Activated CD8-positive, alpha-beta memory T cell treated with anti-CD3 and anti-CD28 coated beads for 24 hours (primary cell): ENCODE measurements around the gene C20orf204.

Experiments
- DNase-seq: peaks from one replicate; pipeline ENCODE4 v3.0.0-alpha.2; 2020

Gene C20orf204

DNA sequence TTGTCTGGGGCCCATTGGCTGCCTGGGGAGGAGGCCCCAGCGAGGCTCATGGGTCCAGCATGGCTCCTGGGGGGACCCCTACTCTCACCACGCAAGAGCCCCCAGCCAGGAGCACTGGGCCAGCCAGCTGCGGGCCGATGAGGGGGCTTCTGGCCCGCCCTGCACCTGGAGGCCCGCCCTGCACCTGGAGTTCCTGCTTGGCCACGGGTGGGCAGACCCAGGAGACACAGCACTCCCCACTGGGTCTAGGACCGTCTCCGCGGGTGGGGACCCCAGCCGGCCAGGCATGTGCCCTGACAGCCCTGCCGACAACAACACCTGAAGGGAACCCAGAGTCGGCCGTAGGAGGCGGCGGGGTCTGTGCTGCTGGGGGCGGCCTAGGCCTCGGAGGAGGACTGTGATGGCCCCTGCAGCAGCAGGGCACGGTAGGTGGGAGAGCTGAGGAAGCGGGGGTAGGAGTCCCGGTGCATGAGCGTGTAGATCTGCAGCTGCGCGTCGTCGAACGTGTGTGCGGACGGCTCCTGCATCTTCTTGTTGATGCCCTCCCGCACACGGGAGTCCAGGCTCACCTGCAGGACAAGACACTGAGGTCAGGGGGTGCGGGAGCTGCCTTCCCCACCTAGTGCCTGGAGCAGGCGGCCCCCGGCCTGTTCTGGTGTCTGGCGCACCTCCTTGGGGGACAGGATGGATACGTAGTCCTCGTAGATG, 37.6 kb downstream of the C20orf204 start:
- DNase-seq = no peak

DNA sequence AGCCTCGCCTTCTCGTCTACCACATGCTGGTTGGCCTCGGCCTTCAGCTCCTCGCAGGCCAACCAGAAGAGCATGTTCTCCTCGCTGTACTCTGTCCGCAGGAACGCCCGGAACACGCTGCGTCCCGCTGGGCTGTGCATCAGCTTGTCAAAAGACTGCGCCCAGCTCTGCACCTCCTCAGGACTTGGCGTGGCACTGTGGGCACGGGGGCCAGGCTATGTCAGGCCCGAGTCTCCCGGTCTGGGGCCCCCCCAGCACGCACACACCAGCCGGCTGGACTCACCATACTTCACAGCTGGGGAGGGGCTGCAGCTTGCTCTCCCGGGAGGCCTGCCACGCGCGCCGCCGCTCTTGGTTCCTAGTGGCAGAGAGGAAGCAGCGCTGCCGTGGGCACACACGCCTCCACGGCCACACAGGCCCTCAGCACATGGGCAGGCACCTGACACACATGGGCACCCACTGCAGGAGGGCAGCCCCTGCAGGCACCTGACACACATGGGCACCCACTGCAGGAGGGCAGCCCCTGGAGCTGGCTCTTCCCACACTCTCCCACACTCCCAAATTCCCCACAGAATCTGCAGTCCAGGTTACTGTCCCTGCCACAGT, 38.3 kb downstream of the C20orf204 start:
- no peak for DNase-seq

DNA sequence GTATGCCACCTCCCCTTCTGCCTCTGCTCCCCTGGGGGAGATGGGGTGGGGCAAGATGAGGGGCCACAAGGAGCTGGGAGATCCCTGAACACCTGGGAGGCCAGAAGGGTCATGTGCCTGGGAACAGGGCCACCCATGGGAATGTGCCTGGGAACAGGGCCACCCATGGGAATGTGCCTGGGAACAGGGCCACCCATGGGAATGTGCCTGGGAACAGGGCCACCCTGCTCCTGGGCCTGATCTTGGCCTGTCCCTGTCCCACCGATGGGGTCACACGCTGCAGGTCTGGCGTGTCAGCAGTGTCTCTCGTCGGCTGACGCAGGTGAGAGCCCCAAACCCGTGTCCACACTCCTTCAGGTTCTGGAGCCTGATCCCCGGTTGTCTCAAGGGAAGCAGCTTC, 39.0 kb downstream of the C20orf204 start:
- DNase-seq = no peak

DNA sequence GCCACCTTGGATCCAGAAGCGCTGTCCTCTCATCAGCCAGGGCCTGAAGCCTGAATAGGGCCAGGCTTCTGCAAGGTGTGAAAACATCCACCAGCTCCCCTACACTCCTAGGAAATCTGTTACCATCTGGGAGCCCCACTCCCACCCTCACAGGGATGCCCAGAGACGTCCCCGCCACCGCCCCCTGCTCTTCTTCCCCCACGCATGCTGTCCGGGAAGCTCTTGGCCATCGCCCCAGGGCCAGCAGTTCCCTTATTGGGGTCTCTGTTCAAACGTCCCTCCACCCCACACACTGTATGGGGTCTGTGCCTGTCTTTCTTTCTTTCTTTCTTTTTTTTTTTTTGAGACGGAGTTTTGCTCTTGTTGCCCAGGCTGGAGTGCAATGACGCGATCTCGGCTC, 39.6 kb downstream of the C20orf204 start:
- DNase-seq = no peak

DNA sequence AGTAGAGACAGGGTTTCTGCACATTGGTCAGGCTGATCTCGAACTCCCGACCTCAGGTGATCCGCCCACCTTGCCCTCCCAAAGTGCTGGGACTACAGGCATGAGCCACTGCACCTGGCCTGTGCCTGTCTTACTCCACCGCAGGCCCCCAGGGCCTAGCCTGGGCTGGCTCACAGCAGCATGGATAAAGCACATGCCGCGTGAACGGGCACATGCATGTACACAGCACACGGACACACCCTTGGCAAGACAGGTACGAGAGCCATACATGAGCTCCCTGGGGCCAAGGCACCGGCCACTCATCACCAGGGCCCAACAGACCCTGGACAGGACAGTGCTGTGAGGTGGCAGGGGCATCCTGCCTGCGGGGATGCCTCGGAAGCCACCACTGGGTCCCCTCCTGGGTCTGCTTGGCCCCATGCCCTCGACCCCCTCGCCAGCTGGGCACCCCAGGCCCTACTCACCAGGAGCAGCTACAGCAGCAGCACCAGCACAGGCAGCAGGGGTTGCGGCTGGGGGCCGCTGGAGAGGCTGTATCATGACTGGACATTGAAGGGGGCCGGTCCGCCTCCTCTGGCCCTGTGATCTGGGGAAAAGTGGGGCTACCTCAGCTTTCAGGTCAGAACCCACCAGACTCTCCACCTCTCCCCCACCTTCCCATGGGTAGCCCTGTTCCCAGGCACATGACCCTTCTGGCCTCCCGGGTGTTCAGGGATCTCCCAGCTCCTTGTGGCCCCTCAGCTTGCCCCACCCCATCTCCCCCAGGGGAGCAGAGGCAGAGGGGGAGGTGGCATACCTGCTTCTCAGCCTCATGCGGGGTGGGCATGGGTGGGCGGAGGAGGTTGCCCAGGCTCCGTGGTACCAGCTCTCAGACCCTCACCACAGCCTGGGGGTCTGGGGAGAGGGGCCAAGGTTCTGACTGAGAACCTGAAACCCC, 40.3 kb downstream of the C20orf204 start:
- DNase-seq = no peak

DNA sequence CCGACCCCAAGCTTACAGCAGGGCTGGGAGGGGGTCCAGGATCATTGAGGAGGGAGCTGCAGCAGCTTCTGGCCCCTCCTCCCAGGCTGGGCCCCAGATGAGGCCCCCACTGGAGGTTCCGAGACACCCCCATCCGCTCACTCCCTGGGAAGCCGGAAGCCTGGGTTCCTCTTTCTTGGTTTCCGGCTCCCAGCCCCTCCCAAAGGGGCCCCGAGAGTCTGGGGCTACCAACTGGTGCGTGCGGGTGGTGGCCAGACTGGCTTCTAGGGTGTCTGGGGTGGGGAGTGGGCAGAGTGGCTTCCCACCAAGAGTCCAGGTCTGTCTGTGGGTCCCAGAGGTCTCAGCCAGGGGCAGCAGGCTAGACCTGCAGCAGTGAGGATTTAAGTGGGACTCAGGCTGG, 41.1 kb downstream of the C20orf204 start:
- DNase-seq = peak; percentile 76

DNA sequence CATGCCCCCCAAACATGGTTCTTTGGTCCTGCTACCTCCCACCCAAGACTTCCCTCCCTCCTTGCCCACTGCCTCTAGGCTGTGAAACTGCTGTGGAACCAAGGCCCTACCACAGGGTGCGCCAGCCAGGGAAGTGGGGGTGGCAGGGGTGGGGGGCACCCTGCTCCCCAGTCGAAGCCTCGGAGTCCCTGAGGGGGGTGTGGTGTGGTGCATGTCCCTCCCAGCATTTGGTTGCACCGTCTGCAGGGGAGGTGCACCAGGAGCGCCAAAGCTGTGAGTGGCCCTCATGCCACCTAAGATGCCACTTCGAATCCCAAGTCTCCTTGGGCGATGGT, 41.5 kb downstream of the C20orf204 start:
- no peak for DNase-seq

DNA sequence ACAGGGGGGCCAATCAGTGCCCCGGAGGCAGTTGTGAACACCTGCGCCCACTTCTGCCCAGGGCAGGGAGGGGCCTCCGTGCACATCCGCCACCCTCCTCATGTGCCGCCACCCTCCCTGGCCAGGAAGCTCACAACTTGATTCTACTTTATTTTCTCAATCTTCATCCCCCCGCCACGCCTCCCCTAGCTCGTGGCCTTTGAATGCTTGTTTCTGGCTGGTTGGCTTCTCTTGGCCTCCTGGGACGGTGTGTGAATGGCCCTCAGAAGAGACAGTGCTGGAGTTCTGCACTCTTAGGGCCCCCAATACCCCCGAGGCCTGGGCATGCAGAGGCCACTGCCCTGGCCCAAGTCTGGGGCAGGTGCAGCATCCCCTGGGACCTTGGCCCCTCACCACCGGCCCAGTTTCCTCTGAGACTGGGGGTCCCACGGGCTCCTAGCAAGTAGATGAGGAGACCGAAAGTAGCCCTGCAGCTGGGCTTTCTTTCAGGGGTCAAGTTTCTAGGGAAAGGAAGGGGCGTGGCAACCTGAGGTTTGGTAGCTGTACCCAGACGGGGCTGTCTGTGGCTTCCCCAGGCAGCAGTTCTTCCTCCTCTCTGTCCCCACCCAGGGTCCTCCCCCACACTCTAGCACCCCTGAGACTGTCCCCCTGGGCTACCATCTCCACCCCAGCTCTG, 42.0 kb downstream of the C20orf204 start:
- DNase-seq = peak; percentile 77

DNA sequence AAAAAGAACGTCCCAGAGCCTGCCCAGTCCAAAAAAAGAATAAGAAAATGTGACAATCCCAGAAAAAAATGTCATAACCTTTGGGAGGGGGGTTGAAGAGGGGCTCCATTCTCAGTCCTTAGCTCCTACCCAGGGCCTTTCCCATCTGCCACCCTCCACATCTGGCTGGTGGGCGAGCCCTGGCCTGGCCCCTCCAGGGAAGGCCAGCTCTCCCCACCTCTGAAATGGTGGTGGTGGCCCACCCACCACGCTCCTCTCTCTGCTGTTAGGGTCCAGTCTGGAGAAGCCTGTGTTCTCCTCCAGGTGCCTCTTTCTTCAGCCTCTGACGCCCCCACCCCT, 42.9 kb downstream of the C20orf204 start:
- no peak for DNase-seq

DNA sequence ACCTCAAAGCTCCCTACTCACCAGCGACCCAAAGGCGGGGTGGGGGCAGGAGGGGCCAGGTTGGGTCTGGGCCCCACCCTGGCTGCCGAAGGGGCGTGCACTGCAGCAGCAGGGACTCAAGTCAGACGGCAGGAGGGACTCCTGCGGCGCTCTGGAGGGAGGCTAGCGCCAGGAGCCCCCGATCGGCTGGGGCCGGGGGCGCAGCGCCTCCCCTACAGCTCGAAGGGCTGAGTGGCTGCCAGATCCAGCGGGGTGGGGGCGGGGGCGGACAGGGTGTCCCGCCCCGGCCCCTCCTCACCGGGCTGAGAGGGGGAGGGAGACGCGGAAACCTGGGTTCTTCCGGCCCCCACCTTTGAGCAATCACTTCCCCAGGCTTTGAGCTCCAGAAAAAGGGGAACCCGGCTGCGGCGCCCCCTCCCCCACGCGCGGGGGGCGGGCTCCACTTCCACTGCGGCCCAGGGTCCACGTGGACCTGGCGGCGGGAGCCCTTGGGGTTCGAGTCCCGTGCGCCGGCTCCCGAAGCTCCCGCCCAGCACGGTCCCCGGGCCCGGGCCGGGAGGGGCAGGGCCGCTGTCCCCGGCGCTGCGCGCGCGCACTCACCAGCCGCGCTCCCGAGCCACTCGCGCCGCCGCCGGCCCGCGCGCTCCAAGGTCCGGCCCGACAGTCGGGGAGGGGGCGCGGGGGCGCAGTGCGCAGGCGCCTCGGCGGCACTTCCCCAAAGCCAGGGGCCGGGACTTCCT, 43.5 kb downstream of the C20orf204 start, which contains the start of gene RGS19:
TSS of gene RGS19 (minus strand) at position 246 of the 740 bp plus-strand sequence. CDS start 2,632 bp downstream, outside the sequence.
- DNase-seq = peak; percentile 84

DNA sequence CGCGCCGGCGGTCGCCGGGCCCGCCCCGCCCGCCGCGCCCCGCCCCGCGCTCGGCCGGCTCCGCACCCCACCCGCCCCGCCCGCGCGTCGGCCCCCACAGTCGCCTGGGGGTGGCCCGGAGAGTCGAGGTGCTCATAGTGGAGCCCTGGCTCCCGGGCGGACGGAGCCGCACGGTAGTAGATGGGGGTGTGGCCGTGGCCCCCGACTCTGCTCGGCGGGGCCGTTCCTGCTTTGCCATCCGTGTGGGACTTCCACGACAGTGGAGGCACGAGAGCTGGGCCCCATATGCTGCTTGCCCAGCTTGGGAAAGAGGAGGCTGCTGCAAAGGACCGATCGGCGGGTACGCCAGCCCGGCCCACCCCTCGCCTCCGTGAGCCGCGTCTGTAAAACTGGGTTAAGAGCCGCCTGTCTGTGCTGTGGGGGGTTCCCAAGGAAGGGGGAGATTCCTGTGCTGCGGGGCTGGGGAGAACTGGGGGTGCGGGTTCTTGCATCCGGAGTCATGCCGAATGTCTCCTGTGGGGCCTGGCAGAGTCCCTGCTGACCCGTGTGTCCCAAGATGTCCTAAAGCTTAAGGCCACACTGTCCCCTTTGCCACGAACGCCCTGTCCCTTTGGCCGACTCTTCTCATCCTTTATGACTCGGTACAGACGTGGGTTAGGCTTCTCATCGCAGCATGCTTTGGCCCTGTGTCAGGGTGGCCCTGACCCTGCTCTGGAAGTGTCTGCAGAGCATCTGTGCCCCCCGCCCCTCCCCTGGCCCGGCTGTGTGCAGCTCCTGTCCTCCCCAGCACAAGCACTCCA, 44.2 kb downstream of the C20orf204 start, which contains the start of gene OPRL1:
TSS of gene OPRL1 (plus strand) at position 70 of the 800 bp plus-strand sequence. CDS start 12,639 bp downstream, outside the sequence.
- DNase-seq = no peak

DNA sequence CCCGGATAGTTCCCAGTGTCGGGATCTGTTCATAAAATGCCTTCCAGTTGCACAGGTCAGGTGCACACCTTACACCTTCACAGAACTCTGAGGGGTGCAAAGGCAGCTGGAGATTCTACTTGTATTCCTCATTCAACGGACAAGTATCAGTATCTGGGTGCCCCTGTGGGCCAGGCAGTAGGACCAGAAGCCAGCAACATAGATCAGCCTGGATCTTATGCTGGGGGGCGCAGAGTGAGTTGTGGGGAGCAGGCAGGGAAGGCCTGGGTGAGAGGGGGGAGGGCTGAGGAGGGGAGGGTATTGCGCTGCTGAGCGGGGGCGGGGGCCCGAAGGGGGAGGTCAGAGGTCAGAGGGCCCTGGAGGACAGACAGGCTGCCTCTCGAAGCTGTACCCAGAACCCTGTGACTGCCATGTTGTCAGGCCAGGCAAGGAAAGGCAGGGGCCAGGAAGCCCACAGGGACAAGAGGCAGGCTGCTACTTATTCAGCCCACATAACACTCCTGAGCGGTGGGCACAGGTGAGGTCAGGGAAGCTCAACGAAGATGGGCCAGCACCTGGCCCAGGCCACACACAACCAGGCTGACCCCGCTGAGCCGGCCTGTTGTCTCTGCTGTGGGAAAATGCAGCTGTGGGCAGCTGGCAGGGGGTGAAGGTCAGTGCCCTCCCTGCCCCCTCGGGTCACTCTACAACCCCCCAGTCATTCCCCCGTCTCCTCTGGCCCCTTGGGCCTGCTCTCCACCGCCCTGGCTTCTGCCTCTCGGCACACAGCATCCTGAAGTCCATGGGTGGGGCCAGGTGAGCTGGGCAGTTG, 45.0 kb downstream of the C20orf204 start:
- DNase-seq = no peak

DNA sequence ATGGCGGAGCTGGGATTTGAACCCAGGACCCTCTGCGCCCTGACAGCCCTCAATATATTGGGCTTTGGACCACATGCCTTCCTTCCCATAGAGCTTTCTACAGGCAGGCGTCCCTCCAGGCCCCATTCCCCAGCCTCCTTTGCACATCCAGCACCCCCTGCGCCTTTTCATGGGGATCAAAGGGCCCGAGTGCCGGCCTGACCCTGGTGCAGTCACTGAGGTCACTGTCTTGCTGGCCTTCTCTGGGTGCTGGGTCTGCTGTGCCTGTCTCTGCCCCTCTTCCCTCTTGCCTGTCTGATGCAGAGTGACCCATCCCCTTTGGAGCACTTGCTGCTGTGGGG, 45.6 kb downstream of the C20orf204 start:
- no peak for DNase-seq

DNA sequence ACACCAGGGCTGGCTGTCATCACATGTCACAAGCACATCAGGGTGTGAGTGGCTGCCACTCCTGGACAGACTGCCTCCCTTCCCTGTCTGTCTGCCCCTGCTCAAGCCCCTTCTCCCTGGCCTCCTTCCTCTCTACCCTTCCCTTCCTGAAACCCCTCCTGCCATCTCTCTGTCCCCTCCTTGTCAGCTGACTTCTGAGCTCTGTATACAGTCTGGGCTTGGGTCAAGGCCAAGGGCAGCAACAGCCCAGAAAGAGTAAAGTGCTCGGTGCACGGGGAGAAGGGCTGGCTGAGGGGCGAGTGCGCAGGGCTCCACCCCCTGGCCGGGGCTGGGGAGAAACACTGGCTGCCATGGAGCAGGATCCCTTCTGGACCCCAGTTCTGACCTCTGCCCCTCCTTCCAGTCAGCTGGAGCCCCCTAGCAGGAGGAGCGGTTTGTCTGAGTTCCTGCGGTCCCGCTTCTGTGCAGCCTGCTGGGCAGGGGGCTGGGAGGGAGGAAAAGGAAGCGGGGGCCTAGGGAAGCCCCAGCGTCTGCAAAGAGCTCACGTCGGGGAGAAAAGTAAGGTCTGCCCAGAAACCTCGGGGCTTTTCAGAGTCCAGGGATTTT, 46.2 kb downstream of the C20orf204 start:
- no peak for DNase-seq

DNA sequence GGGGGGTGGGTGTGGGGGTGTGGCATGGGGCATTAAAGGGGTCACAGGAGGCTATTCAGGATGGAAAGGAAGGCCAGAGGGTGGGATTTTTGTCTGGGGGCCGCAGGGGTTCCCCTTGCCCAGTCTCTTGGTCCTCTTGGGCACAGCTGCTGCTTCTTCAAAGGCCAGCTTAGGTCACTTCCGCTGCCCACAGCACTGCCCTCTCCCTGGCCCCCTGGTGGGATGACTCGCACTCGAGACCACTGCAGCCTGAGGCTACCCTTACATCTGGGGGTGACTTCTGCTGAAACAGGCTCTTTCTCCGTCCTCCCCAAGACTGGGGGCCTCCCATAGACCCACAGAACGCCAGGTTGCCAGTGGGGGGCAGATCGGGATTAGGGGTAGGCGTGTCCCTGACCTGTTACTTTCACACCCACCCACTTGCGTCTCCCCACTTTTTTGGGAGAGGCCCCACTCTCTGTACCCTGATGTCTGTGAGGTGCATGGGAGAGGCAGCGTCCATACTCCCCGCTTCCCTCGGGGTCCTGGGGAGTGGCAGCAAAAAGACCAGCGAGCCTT, 46.9 kb downstream of the C20orf204 start:
- DNase-seq = no peak

DNA sequence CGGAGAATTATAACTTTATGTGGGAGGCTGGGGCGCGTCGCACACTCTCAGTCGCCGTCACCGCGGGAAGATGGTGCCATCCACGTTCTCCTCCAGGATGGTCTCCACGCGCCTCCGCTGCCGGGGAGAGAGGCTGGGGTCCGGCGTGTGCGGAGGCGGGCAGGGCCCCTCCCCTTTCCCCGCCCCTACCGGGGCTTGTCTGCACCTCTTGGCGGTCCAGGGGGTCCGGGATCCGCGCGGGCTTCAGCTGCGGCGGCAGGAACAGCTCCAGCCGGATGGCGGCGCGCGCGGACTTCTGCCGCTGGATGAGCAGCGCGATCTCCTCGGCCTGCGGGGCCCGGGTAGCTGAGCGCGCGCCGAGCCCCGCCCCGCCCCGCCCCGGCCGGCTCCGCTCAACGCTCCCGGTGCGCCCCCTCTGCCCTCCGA, 47.4 kb downstream of the C20orf204 start:
- DNase-seq = peak; percentile 87

DNA sequence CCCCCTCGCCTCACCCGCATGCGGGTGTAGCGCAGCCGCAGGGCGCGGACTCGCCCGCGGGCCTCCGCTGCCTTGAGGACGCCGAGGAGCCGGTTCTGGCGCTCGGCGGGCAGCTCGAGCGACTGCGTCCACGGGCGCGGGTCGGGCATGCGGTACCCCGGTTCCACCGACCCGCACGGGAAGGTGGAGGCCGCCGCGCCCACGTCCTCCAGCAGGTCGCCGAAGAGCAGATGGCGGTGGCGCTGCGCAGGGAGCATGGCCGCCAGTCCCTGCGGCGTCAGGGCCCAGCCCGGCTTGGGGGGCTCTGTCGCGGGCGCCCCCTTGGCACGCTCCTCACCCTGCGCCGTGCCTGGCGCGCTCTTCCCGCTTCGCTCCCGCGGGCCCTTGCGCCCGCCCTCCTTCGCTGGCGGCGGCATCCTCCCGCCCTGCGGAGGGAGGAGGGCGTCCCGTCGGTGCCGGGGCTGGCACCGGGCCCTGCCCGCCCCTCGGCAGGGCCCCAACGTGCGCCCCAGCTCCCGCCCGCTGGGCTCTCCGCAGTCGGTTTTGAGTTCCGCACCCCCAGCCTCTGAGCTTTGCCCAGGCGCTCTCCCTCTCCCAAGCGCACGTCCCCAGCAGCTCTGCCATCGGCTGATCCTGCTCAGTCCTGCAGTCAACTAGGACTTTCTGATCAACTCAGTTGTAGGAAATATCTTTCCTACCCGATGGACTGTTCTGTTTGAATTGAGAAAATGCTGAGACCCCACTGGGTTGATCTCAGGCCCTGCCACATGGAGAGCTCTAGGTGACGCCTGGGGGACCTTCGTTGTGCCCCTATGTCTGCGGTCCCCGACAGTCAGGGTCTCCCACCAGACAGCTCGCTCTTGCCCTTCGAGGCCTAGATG, 48.1 kb downstream of the C20orf204 start, which contains the start of gene LKAAEAR1:
TSS of gene LKAAEAR1 (minus strand) at position 595 of the 881 bp plus-strand sequence. CDS start at position 416, 179 bp downstream.
- DNase-seq = no peak

DNA sequence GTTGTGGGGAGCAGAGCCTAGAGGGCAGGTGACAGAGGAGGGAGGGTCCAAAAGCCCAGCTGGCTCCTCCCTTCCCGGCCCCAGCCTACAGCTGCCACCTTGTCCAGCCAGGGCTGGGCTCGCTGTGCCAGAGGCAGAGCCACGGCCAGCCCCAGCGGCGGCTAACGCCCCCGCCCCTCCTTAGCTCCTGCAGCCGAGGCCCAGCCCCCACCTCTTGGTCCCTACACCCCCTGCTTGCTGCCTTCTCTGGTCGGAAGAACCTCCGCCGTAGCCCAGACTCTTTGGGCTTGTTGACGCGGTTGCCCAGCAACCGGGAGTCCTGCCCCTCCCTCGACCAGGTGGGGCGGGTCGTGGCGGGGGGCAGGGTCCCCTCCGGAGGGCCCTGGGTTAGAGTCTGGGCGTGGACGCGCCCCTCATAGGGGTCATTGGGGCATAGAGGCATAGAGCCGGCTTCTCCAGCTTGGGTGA, 48.7 kb downstream of the C20orf204 start:
- DNase-seq = no peak

DNA sequence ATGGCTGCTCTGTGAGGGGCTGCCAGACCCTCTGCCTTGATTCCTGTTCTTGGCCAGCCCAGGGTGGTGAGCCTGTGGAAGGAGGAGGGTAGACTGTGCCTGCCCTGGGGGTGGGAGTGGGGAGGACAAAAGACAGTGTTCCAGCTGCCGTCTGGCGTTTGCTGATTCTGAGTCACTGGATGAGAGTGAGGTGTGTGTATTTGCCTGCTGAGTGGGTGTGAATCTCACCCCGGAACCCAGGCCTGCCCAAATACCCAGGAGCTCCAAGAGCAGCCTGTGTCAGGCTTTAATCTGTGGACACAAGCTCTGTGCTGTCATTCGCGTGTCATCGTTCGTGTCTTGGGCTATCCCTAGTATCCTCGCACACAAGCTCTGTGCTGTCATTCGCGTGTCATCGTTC, 50.8 kb downstream of the C20orf204 start:
- no peak for DNase-seq
